Measurements from ENCODE around the gene RAD51AP2. TPM values are rescaled to one million over a fixed set of nuclear protein-coding genes. Genes with fewer than 3 reads are reported as not detected.

Gene RAD51AP2
- total and polyA plus RNA-seq, 2 of the 13 experiments (the other 11 are each of a cell fraction or from before 2014, with no cell fraction given) = 0.11 to 0.12 TPM

- TF ChIP-seq MAFK (conservative IDR thresholded peaks at IDR 0.05 in 1 of 2, IDR thresholded peaks at IDR 0.05 in 1 of 2; ENCODE audit: low read length in 2 of 2) (no peak), ZNF281 (CRISPR knock-in tag; IDR thresholded peaks at IDR 0.05; ENCODE audit: borderline replicate concordance) (peak; percentile 85; the same call in 1 of the 2 replicates), REXO4 (CRISPR knock-in tag; IDR thresholded peaks at IDR 0.05; ENCODE audit: borderline replicate concordance) (0 out of 2 replicates have a peak, but pooled peaks have one; percentile 76), ZNF878 (CRISPR knock-in tag; IDR thresholded peaks at IDR 0.05) (no peak; the same call in 1 of the 2 replicates), RFX3 (CRISPR knock-in tag; IDR thresholded peaks at IDR 0.05) (no peak), ELF3 (CRISPR knock-in tag; IDR thresholded peaks at IDR 0.05) (peak; percentile 85; the same call in 1 of the 2 replicates), SAP130 (CRISPR knock-in tag; IDR thresholded peaks at IDR 0.05; ENCODE audit: low read depth) (peak; percentile 81), ZNF383 (CRISPR knock-in tag; IDR thresholded peaks at IDR 0.05; ENCODE audit: borderline replicate concordance) (no peak), PATZ1 (CRISPR knock-in tag; IDR thresholded peaks at IDR 0.05) (peak; percentile 89), ZFP36L2 (CRISPR knock-in tag; IDR thresholded peaks at IDR 0.05) (0 out of 2 replicates have a peak, but pooled peaks have one; percentile 39), ZFYVE20 (CRISPR knock-in tag; IDR thresholded peaks at IDR 0.05; ENCODE audit: borderline replicate concordance, low read depth) (no peak), SUZ12 (IDR thresholded peaks at IDR 0.05; ENCODE audit: low read depth, low read length) (no peak), FOXA1 (IDR thresholded peaks at IDR 0.05) (no peak), FOXA1 (CRISPR knock-in tag; IDR thresholded peaks at IDR 0.05) (no peak; the same call in 1 of the 2 replicates), ZFP41 (CRISPR knock-in tag; IDR thresholded peaks at IDR 0.05; ENCODE audit: borderline replicate concordance) (peak; percentile 75; the same call in 1 of the 2 replicates), ZNF3 (CRISPR knock-in tag; IDR thresholded peaks at IDR 0.05) (no peak), ZNF770 (CRISPR knock-in tag; IDR thresholded peaks at IDR 0.05) (no peak), ZBTB4 (CRISPR knock-in tag; IDR thresholded peaks at IDR 0.05; ENCODE audit: borderline replicate concordance) (peak; percentile 48; the same call in 1 of the 2 replicates), PRMT3 (CRISPR knock-in tag; IDR thresholded peaks at IDR 0.05; ENCODE audit: borderline replicate concordance, low read depth) (0 out of 2 replicates have a peak, but pooled peaks have one; percentile 85)
These were observed 22.0 kb upstream of the RAD51AP2 start, which contains the start of gene VSNL1 (continued) for GRCh38 chr2:17540093-17540812.

Data from HepG2 (cell line).